MM.1S (cell line): ENCODE data around the gene BACH2.

Source experiments
- EZH2 ChIP-seq: fragments of 300-600 bp; sonication (generic); optimal IDR thresholded peaks from 2 replicates; pipeline ENCODE3; 2017; ENCODE audit warnings: low read depth, mild to moderate bottlenecking, antibody characterized with exemption, low read length, mixed read lengths
- EZH2phosphoT487 ChIP-seq: fragments of 300-600 bp; sonication (generic); IDR thresholded peaks from 2 replicates; pipeline ENCODE4 v1.6.1; 2018; ENCODE audit warnings: antibody characterized with exemption, low read length
- TF ChIP-seq, protein P1 (sequence below): fragments of 300-600 bp; sonication (generic); IDR thresholded peaks from 2 replicates; pipeline ENCODE4 v1.5.1; 2016; ENCODE audit warnings: antibody characterized with exemption, low read length, mixed read lengths

- no peak for TF ChIP-seq EZH2
- TF ChIP-seq, protein P1, sequence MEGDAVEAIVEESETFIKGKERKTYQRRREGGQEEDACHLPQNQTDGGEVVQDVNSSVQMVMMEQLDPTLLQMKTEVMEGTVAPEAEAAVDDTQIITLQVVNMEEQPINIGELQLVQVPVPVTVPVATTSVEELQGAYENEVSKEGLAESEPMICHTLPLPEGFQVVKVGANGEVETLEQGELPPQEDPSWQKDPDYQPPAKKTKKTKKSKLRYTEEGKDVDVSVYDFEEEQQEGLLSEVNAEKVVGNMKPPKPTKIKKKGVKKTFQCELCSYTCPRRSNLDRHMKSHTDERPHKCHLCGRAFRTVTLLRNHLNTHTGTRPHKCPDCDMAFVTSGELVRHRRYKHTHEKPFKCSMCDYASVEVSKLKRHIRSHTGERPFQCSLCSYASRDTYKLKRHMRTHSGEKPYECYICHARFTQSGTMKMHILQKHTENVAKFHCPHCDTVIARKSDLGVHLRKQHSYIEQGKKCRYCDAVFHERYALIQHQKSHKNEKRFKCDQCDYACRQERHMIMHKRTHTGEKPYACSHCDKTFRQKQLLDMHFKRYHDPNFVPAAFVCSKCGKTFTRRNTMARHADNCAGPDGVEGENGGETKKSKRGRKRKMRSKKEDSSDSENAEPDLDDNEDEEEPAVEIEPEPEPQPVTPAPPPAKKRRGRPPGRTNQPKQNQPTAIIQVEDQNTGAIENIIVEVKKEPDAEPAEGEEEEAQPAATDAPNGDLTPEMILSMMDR, result no peak
- no peak for TF ChIP-seq EZH2phosphoT487
These were observed 223.6 kb downstream of the BACH2 start for GRCh38 chr6:90072935-90073464.
